ENCODE data around the gene HPN.

HPN gene

DNA sequence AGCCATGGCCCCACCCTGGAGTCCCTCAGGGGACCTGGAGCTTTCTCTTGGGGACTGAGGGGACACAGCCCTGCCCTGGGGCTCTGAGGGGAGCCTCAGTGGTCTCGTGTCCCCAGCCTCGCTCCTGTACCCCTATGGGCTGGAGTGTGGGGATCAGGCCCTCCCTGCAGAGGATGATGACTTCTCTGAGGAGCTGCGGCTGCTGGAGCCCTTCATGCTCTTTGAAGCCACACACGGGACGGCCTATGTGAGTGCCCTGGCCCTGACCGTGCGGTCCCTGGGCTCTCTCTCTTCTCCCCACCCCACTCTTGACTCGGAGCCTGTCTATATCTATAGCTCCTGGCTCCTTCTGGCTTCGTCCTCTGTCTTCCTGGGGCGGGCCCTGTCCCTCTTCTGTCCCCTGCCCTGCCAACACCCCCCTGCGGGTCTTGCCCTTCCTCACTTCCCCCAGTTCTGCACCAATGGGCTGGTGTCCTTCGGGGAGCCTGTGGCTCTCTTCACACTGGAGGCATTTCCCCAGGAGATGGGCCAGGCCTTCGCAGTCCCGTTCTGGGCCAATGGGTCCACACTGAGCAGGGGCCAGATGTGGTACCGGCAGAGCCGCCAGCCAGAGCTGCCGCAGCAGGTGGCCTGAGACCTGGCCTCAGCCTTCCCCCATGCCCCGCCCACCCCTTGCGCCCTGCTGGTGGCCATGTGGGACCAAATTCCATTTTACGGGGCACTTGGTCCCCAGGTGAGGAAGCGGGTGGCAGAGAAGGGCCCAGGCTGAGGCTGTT is 33.1 kb downstream of the HPN start:
- no peak overlapping the region for H3K4me3 ChIP-seq (ENCODE audit: low read length, poor library complexity, severe bottlenecking)
- no peak overlapping the region for H3K4me2 ChIP-seq (ENCODE audit: low read depth, low read length, poor library complexity, severe bottlenecking)
- no peaks in the 10 kb centered on the region for H3K36me3 ChIP-seq (ENCODE audit: insufficient read depth, low read length)
- H3K4me1 ChIP-seq (ENCODE audit: insufficient read depth, low read length, poor library complexity, severe bottlenecking) = no peaks in the 10 kb centered on the region
- H2AFZ ChIP-seq (ENCODE audit: low read length) = no peak overlapping the region
- H3F3A ChIP-seq (ENCODE audit: low read depth) = no peaks in the 10 kb centered on the region
- no peaks in the 10 kb centered on the region for H4K20me1 ChIP-seq (ENCODE audit: insufficient read depth, low read length, poor library complexity, severe bottlenecking)
- no peaks in the 10 kb centered on the region for H3K9me3 ChIP-seq (ENCODE audit: insufficient read depth, low read depth, low read length)
- no peaks in the 10 kb centered on the region for H3K9me2 ChIP-seq (replicated peaks; ENCODE audit: low read depth, low read length)
- H3K27me3 ChIP-seq (ENCODE audit: insufficient read depth, low read length, poor library complexity, severe bottlenecking) = no peaks in the 10 kb centered on the region
- TF ChIP-seq, protein P1, sequence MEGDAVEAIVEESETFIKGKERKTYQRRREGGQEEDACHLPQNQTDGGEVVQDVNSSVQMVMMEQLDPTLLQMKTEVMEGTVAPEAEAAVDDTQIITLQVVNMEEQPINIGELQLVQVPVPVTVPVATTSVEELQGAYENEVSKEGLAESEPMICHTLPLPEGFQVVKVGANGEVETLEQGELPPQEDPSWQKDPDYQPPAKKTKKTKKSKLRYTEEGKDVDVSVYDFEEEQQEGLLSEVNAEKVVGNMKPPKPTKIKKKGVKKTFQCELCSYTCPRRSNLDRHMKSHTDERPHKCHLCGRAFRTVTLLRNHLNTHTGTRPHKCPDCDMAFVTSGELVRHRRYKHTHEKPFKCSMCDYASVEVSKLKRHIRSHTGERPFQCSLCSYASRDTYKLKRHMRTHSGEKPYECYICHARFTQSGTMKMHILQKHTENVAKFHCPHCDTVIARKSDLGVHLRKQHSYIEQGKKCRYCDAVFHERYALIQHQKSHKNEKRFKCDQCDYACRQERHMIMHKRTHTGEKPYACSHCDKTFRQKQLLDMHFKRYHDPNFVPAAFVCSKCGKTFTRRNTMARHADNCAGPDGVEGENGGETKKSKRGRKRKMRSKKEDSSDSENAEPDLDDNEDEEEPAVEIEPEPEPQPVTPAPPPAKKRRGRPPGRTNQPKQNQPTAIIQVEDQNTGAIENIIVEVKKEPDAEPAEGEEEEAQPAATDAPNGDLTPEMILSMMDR (conservative IDR thresholded peaks at IDR 0.05; ENCODE audit: low read length) = no peak
- TF ChIP-seq EZH2phosphoT487 (IDR thresholded peaks at IDR 0.05; ENCODE audit: borderline replicate concordance) = no peak
- no peak overlapping the region for H3K9ac ChIP-seq (ENCODE audit: low read depth, low read length, poor library complexity, severe bottlenecking)
- H3K79me2 ChIP-seq (ENCODE audit: insufficient read depth, low read length) = no peaks in the 10 kb centered on the region

DNA sequence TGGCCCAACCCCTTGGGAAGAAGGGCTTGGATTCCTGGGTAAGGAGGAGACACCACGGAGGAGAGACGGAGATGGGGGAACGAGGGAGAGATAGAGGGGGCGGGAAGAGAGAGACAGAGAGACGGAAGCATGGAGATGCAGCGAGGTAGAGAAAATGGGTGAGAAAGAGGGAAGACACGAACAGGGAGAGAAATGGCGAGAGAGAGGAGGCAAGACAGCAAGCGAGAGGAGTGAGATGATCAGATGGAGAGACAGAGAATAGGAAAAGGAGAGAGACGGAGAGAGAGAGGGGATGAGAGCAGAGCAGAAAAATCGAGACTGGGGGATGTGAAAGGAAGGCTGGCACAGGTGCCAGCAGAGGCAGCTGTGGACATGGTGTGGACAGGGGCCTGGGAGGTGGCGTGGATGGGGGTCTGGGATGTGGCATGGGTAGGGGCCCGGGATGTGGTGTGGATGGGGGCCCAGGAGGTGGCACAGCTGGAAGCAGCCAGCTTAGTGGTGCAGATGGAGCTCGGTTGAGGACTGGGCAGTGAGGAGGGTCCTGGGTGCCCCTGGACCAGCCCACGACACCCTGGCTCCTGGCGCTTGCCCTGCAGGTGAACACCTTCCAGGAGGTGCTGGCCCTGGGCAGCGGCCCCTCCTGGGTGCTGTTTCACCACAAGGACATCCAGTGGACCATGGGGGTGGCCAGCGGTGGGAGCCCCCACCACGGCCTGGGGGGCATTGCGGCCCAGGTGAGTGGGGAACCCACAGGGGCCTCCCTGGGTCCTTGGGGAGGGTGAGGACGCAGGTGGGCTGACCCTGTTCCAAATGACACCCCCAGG is 33.9 kb downstream of the HPN start:
- H3K36me3 ChIP-seq (ENCODE audit: insufficient read depth, low read length) = no peaks in the 10 kb centered on the region
- no peaks in the 10 kb centered on the region for H3K9me3 ChIP-seq (ENCODE audit: insufficient read depth, low read depth, low read length)
- H3K27me3 ChIP-seq (ENCODE audit: insufficient read depth, low read length, poor library complexity, severe bottlenecking) = no peaks in the 10 kb centered on the region
- H3F3A ChIP-seq (ENCODE audit: low read depth) = no peaks in the 10 kb centered on the region
- no peak for TF ChIP-seq EZH2phosphoT487 (IDR thresholded peaks at IDR 0.05; ENCODE audit: borderline replicate concordance)
- TF ChIP-seq, protein P1 (conservative IDR thresholded peaks at IDR 0.05; ENCODE audit: low read length) = no peak
- no peak overlapping the region for H3K4me2 ChIP-seq (ENCODE audit: low read depth, low read length, poor library complexity, severe bottlenecking)
- H4K20me1 ChIP-seq (ENCODE audit: insufficient read depth, low read length, poor library complexity, severe bottlenecking) = no peaks in the 10 kb centered on the region
- H3K4me3 ChIP-seq (ENCODE audit: low read length, poor library complexity, severe bottlenecking) = no peak overlapping the region
- H3K9ac ChIP-seq (ENCODE audit: low read depth, low read length, poor library complexity, severe bottlenecking) = no peak overlapping the region
- H3K9me2 ChIP-seq (replicated peaks; ENCODE audit: low read depth, low read length) = no peaks in the 10 kb centered on the region
- no peaks in the 10 kb centered on the region for H3K79me2 ChIP-seq (ENCODE audit: insufficient read depth, low read length)
- H3K4me1 ChIP-seq (ENCODE audit: insufficient read depth, low read length, poor library complexity, severe bottlenecking) = no peaks in the 10 kb centered on the region
- H2AFZ ChIP-seq (ENCODE audit: low read length) = no peak overlapping the region

DNA sequence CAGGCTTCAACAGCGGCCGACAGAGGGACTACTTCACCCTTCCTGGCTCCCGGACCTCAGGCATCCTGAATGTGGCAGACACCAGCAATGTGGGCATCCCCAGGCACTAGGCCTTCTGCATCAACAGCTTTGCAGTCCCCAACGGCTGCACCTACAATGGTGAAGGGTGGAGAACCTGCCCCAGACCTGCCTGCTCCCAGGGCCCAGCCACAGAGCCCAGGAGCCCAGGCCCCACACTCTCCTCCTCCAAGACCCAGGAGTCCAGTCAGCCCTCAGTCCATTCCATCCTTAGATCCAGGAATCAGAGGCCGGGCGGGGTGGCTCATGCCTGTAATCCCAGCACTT is 34.5 kb downstream of the HPN start:
- no peaks in the 10 kb centered on the region for H3K27me3 ChIP-seq (ENCODE audit: insufficient read depth, low read length, poor library complexity, severe bottlenecking)
- H3K9ac ChIP-seq (ENCODE audit: low read depth, low read length, poor library complexity, severe bottlenecking) = no peak overlapping the region
- no peak for TF ChIP-seq EZH2phosphoT487 (IDR thresholded peaks at IDR 0.05; ENCODE audit: borderline replicate concordance)
- TF ChIP-seq, protein P1 (conservative IDR thresholded peaks at IDR 0.05; ENCODE audit: low read length) = no peak

More for the DNA sequence above, 34.5 kb downstream of the HPN start:
- Histone ChIP-seq H3K4me2 (ENCODE audit: low read depth, low read length, poor library complexity, severe bottlenecking) (no peak overlapping the region), H4K20me1 (ENCODE audit: insufficient read depth, low read length, poor library complexity, severe bottlenecking) (no peaks in the 10 kb centered on the region), H3F3A (ENCODE audit: low read depth) (no peaks in the 10 kb centered on the region), H3K9me2 (replicated peaks; ENCODE audit: low read depth, low read length) (no peaks in the 10 kb centered on the region), H3K36me3 (ENCODE audit: insufficient read depth, low read length) (no peaks in the 10 kb centered on the region), H3K79me2 (ENCODE audit: insufficient read depth, low read length) (no peaks in the 10 kb centered on the region), H2AFZ (ENCODE audit: low read length) (no peak overlapping the region), H3K9me3 (ENCODE audit: insufficient read depth, low read depth, low read length) (no peaks in the 10 kb centered on the region), H3K4me3 (ENCODE audit: low read length, poor library complexity, severe bottlenecking) (no peak overlapping the region), H3K4me1 (ENCODE audit: insufficient read depth, low read length, poor library complexity, severe bottlenecking) (no peaks in the 10 kb centered on the region)

Data from Loucy (cell line).